ENCODE data around the gene CSPG4. TPM values are rescaled to one million over a fixed set of nuclear protein-coding genes. Genes with fewer than 3 reads are reported as not detected.

The CSPG4 gene
- total and polyA plus RNA-seq, 2 of the 13 experiments (the other 11 are each of a cell fraction or from before 2014, with no cell fraction given): 0.01 to 0.04 TPM

GRCh38 chr15:75646112-75646943 lies 66.3 kb downstream of the CSPG4 start:
- FAIRE-seq (no peak), DNase-seq (ENCODE audit: low spot score) (no peak), ATAC-seq (no peak)
- Histone ChIP-seq H3K9me3 (ENCODE audit: low read length) (no peaks in the 10 kb centered on the region), H3K27ac (ENCODE audit: extremely low read length, insufficient read depth, low read length) (peak overlapping the region; percentile 98), H3K36me3 (replicated peaks in 1 of 2; ENCODE audit: control insufficient read depth in 1 of 2, insufficient read depth in 2 of 2, low read length in 2 of 2) (no peaks in the 10 kb centered on the region), H2AFZ (ENCODE audit: low read length) (peak overlapping the region; percentile 59), H3K4me1 (ENCODE audit: insufficient read depth, low read length) (peaks cover 48% of the 10 kb centered on the region), H3K4me3 (replicated peaks in 1 of 3; ENCODE audit: insufficient read depth in 1 of 3, low read depth in 2 of 3, low read length in 3 of 3) (peak overlapping the region; percentile 83 to 96 (median 93)), H4K20me1 (ENCODE audit: insufficient read depth, low read length) (peaks cover 7% of the 10 kb centered on the region; the same call in 1 of the 2 replicates), H3K27me3 (ENCODE audit: control insufficient read depth in 1 of 2, insufficient read depth in 2 of 2, low read length in 2 of 2) (peaks cover 0 to 2% of the 10 kb centered on the region in 2 experiments; a peak in 1 of 5 replicates), H3K4me2 (ENCODE audit: low read depth, low read length) (peak overlapping the region; percentile 97), H3K9ac (ENCODE audit: insufficient read depth, low read depth, low read length) (peak overlapping the region; percentile 89), H3K79me2 (ENCODE audit: insufficient read depth, low read length) (peaks cover 39% of the 10 kb centered on the region)
- ChIA-PET POLR2A (interaction anchor here (0.7 to 2.6 kb wide), 9 partner anchors 8 to 278 kb away, joined by 3 to 39 read pairs (median 13); partner anchors contain the start of genes IMP3, MAN2C1 and SNUPN), CTCF (ENCODE audit: low intra/inter-chr PET ratio, low total read pairs) (no interaction called here)
- no TSS peak for BruUV-seq (replicated peaks)
- 36% methylated on average over 5 of the region's 5 CpGs for WGBS (ENCODE audit: low lambda C conversion rate)
- intact Hi-C loops (cut with micrococcal nuclease; ENCODE audit: unreplicated experiment): no loop called here
- TF ChIP-seq AHDC1 (CRISPR knock-in tag; IDR thresholded peaks at IDR 0.05; ENCODE audit: borderline replicate concordance): no peak
- TF ChIP-seq RARG (CRISPR knock-in tag; IDR thresholded peaks at IDR 0.05; ENCODE audit: low read depth): no peak
- no peak for TF ChIP-seq NFRKB (IDR thresholded peaks at IDR 0.05)
- no peak for TF ChIP-seq ATF2 (CRISPR knock-in tag; IDR thresholded peaks at IDR 0.05)
- TF ChIP-seq TSC22D2 (CRISPR knock-in tag; IDR thresholded peaks at IDR 0.05; ENCODE audit: borderline replicate concordance): no peak
- no peak for TF ChIP-seq ELF4 (CRISPR knock-in tag; IDR thresholded peaks at IDR 0.05; ENCODE audit: borderline replicate concordance)
- TF ChIP-seq PLSCR1 (CRISPR knock-in tag; IDR thresholded peaks at IDR 0.05; ENCODE audit: borderline replicate concordance): no peak
- no peak for TF ChIP-seq RBM39 (IDR thresholded peaks at IDR 0.05; ENCODE audit: low read depth, low read length, poor library complexity, severe bottlenecking)
- TF ChIP-seq ZNF652 (CRISPR knock-in tag; IDR thresholded peaks at IDR 0.05; ENCODE audit: borderline replicate concordance, low read depth): no peak
- TF ChIP-seq FOXM1 (CRISPR knock-in tag; IDR thresholded peaks at IDR 0.05): no peak
- in situ Hi-C loops (cut with HindIII; ENCODE audit: extremely low pct_ligation_motif_present, low pct_unique_long_range_greater_than_20kb): loop anchor here (5.0 to 10.0 kb wide), 2 partner anchors 36 to 282 kb away; partner anchors contain the start of gene MAN2C1

Measured in HepG2 (cell line).